Adipocyte (in vitro differentiated cells): Measurements from ENCODE around the gene FAM114A1.

Experiments used
- DNase-seq: peaks from one replicate; pipeline ENCODE4 v3.0.0-alpha.2; 2015; ENCODE audit warnings: low read depth
- H3K27me3 ChIP-seq: replicated peaks from 2 replicates; pipeline ENCODE4 v1.7.0; 2013; ENCODE audit warnings: mild to moderate bottlenecking, low read length, moderate library complexity; ENCODE audit not compliant: control insufficient read depth, insufficient read depth
- H3K36me3 ChIP-seq: 2 replicates; pipeline ENCODE4 v1.7.0; 2013; ENCODE audit warnings: low read length, mild to moderate bottlenecking, moderate library complexity; ENCODE audit not compliant: control insufficient read depth, insufficient read depth, severe bottlenecking
- H3K4me1 ChIP-seq: 2 replicates; pipeline ENCODE4 v1.7.0; 2013; ENCODE audit warnings: mild to moderate bottlenecking, low read length, moderate library complexity; ENCODE audit not compliant: control insufficient read depth, insufficient read depth
- H3K4me3 ChIP-seq: 2 replicates; pipeline ENCODE4 v1.7.0; 2013; ENCODE audit warnings: mild to moderate bottlenecking, low read length, moderate library complexity
- H3K9ac ChIP-seq: 2 replicates; pipeline ENCODE4 v1.7.0; 2013; ENCODE audit warnings: mild to moderate bottlenecking, low read length, moderate library complexity
- H3K9me3 ChIP-seq: 2 replicates; pipeline ENCODE4 v1.7.0; 2013; ENCODE audit warnings: mild to moderate bottlenecking, low read length, moderate library complexity; ENCODE audit not compliant: control insufficient read depth

FAM114A1 gene

GRCh38 chr4:38876636-38877035 is 9.0 kb downstream of the FAM114A1 start:
- no peak overlapping the region for H3K4me3 ChIP-seq
- DNase-seq, result no peak
- H3K27me3 ChIP-seq, result no peaks in the 10 kb centered on the region
- H3K4me1 ChIP-seq, result peaks cover 22% of the 10 kb centered on the region
- no peaks in the 10 kb centered on the region for H3K9me3 ChIP-seq
- H3K9ac ChIP-seq, result no peak overlapping the region
- peaks cover 40% of the 10 kb centered on the region for H3K36me3 ChIP-seq

- Histone ChIP-seq H3K4me1 (peaks cover 9% of the 10 kb centered on the region), H3K9ac (no peak overlapping the region), H3K9me3 (no peaks in the 10 kb centered on the region), H3K36me3 (peaks cover 49% of the 10 kb centered on the region), H3K27me3 (no peaks in the 10 kb centered on the region), H3K4me3 (no peak overlapping the region)
- no peak for DNase-seq
These were observed 16.6 kb downstream of the FAM114A1 start for GRCh38 chr4:38884254-38884653.

DNA sequence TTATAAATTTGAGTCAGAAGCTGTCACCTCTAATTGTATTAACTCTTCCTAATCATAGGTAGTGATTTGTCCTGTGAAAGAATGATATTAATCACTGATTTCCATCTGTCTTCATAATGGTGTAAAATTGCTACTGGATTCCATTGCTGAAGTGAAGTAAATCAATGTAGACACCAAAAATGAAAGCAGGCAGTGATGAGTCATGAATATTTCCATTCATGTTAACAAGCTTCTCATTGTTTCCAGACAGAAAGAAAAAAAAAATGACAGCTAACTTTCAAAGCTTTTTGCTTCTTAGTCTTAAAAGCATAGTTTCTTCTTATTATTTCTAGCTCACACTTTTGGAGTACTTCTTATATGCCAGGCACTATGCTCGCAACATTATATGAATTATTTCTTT is 21.5 kb downstream of the FAM114A1 start:
- H3K4me3 ChIP-seq, result peak overlapping the region; percentile 49
- H3K9me3 ChIP-seq, result no peaks in the 10 kb centered on the region
- peak; percentile 93 for DNase-seq
- peak overlapping the region; percentile 57 for H3K9ac ChIP-seq
- peaks cover 25% of the 10 kb centered on the region for H3K4me1 ChIP-seq
- no peaks in the 10 kb centered on the region for H3K27me3 ChIP-seq
- peaks cover 33% of the 10 kb centered on the region for H3K36me3 ChIP-seq

GRCh38 chr4:38891051-38891983 is 23.7 kb downstream of the FAM114A1 start:
- H3K36me3 ChIP-seq, result peaks cover 49% of the 10 kb centered on the region

GRCh38 chr4:38894322-38894982 is 26.8 kb downstream of the FAM114A1 start:
- H3K27me3 ChIP-seq, result no peaks in the 10 kb centered on the region
- peaks cover 65% of the 10 kb centered on the region for H3K36me3 ChIP-seq
- DNase-seq, result no peak
- H3K9ac ChIP-seq, result no peak overlapping the region
- H3K4me3 ChIP-seq, result no peak overlapping the region
- peaks cover 21% of the 10 kb centered on the region for H3K4me1 ChIP-seq
- H3K9me3 ChIP-seq, result no peaks in the 10 kb centered on the region

More at GRCh38 chr4:38891051-38891983, 23.7 kb downstream of the FAM114A1 start:
- Histone ChIP-seq H3K4me1 (peaks cover 25% of the 10 kb centered on the region), H3K4me3 (no peak overlapping the region), H3K27me3 (no peaks in the 10 kb centered on the region), H3K9me3 (no peaks in the 10 kb centered on the region), H3K9ac (no peak overlapping the region)
- no peak for DNase-seq

DNA sequence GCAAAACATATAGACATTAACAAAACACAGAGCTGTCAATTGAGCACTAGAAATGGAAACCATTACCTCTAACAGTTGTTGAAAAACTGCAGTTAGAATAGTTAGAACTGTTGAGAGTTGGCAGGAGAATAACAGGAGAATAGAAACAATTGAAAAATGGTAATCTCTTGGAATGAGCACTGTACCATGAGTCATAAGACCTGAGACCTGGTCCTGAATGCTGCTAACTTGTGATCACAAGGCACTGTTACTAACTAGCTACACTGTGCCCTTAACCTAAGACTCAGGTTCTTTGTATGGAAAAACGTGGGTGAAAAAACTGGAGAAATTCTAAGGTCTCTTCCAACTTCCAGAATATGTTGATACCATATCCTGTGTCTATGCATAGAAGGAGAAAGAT is 29.3 kb downstream of the FAM114A1 start:
- Histone ChIP-seq H3K4me1 (peaks cover 8% of the 10 kb centered on the region), H3K27me3 (no peaks in the 10 kb centered on the region), H3K9me3 (no peaks in the 10 kb centered on the region), H3K4me3 (no peak overlapping the region), H3K36me3 (peaks cover 78% of the 10 kb centered on the region), H3K9ac (no peak overlapping the region)
- DNase-seq, result peak; percentile 6

DNA sequence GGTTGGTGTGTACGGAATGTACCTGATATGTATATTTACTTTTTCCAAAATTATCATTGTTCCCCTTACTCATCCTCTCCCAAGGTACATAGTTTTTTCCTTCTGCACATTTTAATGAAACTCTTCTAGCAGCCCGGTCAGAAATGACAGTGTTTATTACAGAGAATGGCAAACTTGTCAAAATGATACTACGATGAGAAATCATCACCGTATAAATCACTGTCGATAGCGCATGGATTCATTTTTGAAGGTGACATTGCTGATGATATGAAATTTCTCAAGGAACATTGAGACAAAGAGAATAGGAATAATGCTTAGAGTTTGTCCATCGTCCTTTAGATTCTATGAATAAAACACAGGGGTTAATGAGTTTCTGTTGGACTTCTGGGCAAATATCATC is 30.6 kb downstream of the FAM114A1 start:
- Histone ChIP-seq H3K9me3 (no peaks in the 10 kb centered on the region), H3K36me3 (peaks cover 74% of the 10 kb centered on the region), H3K4me1 (peaks cover 8% of the 10 kb centered on the region), H3K4me3 (no peak overlapping the region), H3K9ac (no peak overlapping the region), H3K27me3 (no peaks in the 10 kb centered on the region)
- DNase-seq, result no peak

- Histone ChIP-seq H3K4me1 (peaks cover 3% of the 10 kb centered on the region), H3K9ac (no peak overlapping the region), H3K27me3 (no peaks in the 10 kb centered on the region), H3K36me3 (peaks cover 72% of the 10 kb centered on the region), H3K4me3 (no peak overlapping the region), H3K9me3 (no peaks in the 10 kb centered on the region)
- DNase-seq, result no peak
These were observed 34.6 kb downstream of the FAM114A1 start for GRCh38 chr4:38902221-38902620.

DNA sequence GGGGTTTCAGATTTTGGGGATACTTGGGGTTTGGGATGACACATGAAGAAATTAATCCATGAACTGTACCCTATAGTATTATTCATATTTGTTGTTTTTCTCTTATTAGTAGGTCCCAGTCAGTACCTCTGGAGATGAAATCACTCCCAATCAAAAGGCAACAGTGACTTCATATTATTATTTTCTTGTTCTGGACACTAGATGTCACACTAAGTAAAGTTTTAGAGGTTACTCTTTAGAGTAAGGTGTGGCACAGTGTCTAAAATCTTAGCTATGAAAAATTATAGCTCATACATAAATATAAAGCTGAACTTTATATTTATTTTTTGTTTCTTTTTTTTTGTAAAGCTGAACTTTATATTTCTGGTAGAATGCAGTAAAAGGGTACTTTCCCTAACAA is 35.1 kb downstream of the FAM114A1 start:
- DNase-seq, result peak; percentile 42
- Histone ChIP-seq H3K4me3 (no peak overlapping the region), H3K4me1 (no peaks in the 10 kb centered on the region), H3K27me3 (no peaks in the 10 kb centered on the region), H3K9me3 (no peaks in the 10 kb centered on the region), H3K9ac (no peak overlapping the region), H3K36me3 (peaks cover 74% of the 10 kb centered on the region)

- Histone ChIP-seq H3K9me3 (no peaks in the 10 kb centered on the region), H3K4me3 (no peak overlapping the region), H3K36me3 (peaks cover 79% of the 10 kb centered on the region), H3K9ac (no peak overlapping the region), H3K27me3 (no peaks in the 10 kb centered on the region), H3K4me1 (no peaks in the 10 kb centered on the region)
- DNase-seq, result no peak
These were observed 36.6 kb downstream of the FAM114A1 start for GRCh38 chr4:38904090-38904666.

GRCh38 chr4:38904682-38905081 is 37.1 kb downstream of the FAM114A1 start:
- DNase-seq, result no peak
- H3K4me1 ChIP-seq, result no peaks in the 10 kb centered on the region
- peaks cover 79% of the 10 kb centered on the region for H3K36me3 ChIP-seq
- no peaks in the 10 kb centered on the region for H3K27me3 ChIP-seq
- no peak overlapping the region for H3K9ac ChIP-seq
- no peaks in the 10 kb centered on the region for H3K9me3 ChIP-seq
- no peak overlapping the region for H3K4me3 ChIP-seq
